Upper lobe of left lung (tissue), 4 donors: ENCODE measurements around the gene CACNA1F.

ENCODE experiments used
- CTCF ChIP-seq, 6 experiments: fragments of 450-650 bp in 4 of 6; fragments of 200-600 bp in 2 of 6; sonication (generic) in 2 of 6; IDR thresholded peaks; one replicate each; pipeline ENCODE4 v1.5.1; 2016 to 2019; ENCODE audit warnings: antibody characterized with exemption in 6 of 6
- EP300 ChIP-seq, 4 donors: sonication (generic); formaldehyde crosslinking; IDR thresholded peaks; one replicate each; pipeline ENCODE4 v1.5.1; 2017; ENCODE audit warnings: antibody characterized with exemption in 4 of 4, control low read depth in 2 of 4
- POLR2A ChIP-seq, 4 donors: fragments of 450-650 bp; IDR thresholded peaks; one replicate each; pipeline ENCODE4 v1.5.1; 2016 to 2017; ENCODE audit warnings: antibody characterized with exemption in 4 of 4, mild to moderate bottlenecking in 2 of 4
- POLR2AphosphoS5 ChIP-seq, 2 donors: sonication (generic); formaldehyde crosslinking; IDR thresholded peaks; one replicate each; pipeline ENCODE4 v1.5.1; 2017; ENCODE audit warnings: antibody characterized with exemption in 2 of 2

- TF ChIP-seq CTCF (IDR thresholded peaks at IDR 0.05): no peak
- TF ChIP-seq POLR2AphosphoS5 (IDR thresholded peaks at IDR 0.05): no peak
- no peak for TF ChIP-seq EP300 (IDR thresholded peaks at IDR 0.05)
- TF ChIP-seq POLR2A (IDR thresholded peaks at IDR 0.05): no peak
Measured at GRCh38 chrX:49243166-49243565, 10.0 kb upstream of the CACNA1F start.
